PC-9 (cell line): ENCODE data around the gene PNCK.

ENCODE experiments used
- CTCF ChIP-seq: fragments of 200-600 bp; sonication (generic); conservative IDR thresholded peaks from 2 replicates; pipeline ENCODE4 v1.6.1; 2017; ENCODE audit warnings: mixed run types, antibody characterized with exemption, mild to moderate bottlenecking, moderate library complexity
- EZH2 ChIP-seq: fragments of 200-600 bp; sonication (generic); IDR thresholded peaks from 2 replicates; pipeline ENCODE4 v1.8.0; 2017; ENCODE audit warnings: antibody characterized with exemption, low read depth

DNA sequence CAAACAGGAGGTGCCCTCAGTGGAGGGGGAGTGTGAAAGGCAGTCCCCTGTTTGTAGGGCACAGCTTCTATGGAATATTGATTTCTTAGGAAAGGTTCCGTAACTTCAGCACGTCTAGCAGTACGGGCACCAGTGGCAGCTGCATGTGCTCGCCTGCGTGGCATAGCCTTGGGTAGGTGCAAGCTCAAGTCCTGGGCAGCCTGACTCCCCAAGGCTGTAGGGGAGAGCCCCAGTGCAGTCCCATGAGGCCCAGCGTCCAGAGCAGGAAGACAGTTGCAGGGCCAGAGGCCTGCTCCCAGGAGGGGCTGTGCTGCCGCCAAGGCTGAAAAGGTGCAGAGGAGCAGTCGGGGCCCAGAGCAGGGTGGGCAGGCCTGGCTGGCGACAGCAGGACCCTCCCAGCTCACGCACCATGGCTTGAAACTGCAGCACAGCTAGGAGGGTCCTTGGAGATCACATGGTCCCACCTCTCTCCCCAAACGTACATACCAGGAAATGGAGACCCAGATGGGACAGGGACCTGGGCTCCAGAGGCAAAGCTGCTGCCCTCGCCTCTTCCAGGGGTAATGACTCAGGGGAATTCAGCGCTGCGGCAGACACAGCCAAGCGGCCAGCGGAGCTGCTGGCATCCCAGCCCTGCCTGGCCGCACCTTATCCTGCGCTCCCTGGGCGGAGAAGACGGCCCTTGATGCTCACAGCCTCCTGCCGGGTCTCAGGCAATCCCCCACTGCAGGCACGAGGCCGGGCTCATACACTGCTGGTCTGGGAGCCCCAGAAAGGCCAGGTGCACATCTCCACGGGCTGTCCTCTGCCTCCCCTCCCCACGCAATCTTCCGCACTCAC lies 32.7 kb downstream of the PNCK start:
- TF ChIP-seq CTCF = no peak
- TF ChIP-seq EZH2 = no peak
